HG03432 (cell line): ENCODE measurements around the gene TENM4.

Experiments
- ATAC-seq: cut with Tn5 transposase; IDR thresholded peaks from one replicate; pipeline ENCODE4 v1.9.1; 2021; ENCODE audit warnings: mild to moderate bottlenecking, moderate library complexity; ENCODE audit not compliant: unreplicated experiment

TENM4 gene

GRCh38 chr11:79189601-79190000 is 251.2 kb downstream of the TENM4 start:
- ATAC-seq = no peak

DNA sequence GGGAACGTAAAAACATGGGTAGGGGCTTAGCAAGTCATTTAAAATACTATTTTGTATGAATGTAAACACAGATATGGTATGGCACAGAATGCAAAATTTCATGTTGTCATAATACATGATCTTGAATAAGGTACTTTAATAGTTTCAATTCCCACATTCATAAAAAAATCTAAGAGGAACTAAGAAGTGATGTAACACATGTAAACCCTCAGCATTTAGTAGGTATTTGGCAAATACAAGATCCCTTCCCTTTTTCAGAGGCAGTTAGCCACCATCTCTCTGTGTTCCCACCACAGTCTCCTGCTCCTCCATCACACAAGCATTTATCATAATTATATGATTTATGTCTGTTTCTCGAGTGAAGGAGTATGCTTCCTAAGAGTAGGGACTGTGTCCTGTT is 251.8 kb downstream of the TENM4 start:
- ATAC-seq = no peak

DNA sequence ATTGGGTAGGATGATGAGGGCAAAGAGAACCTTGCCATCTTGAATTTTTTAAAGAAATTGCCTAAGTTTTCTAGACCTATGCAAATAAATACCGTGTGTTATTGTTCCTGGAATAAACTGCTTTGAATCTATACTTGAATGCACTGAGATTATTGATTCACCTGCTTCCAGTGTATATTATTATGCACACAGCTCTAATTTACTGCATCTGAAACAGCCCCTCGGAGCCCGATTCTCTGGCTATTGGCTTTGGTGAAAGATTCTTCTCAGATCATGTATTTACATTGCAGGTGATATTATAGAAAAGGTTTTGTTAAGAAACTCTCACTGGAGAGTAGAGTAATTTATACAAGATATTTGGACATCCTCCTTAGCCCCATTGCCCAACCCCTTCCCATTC is 254.2 kb downstream of the TENM4 start:
- ATAC-seq = no peak

DNA sequence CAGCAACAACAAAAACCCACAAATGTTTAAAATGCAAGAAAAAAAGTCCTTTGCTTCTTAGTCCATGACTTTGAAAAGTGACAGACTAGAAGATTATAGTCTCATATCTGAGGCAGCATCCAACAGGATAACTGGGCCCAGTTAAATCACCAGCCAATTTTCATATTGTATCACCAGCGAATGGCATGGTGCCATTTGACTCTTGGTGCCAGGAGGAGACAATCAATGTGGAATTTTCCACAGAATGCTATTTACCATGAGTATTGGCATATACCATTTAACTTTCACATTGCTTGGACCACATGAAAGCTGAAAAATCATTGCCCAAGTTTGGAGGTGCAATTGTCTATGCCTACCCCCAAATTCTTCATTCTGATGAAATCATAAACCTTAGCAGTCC is 255.5 kb downstream of the TENM4 start:
- no peak for ATAC-seq

- ATAC-seq = no peak
These were observed 256.5 kb downstream of the TENM4 start for GRCh38 chr11:79184285-79184684.

DNA sequence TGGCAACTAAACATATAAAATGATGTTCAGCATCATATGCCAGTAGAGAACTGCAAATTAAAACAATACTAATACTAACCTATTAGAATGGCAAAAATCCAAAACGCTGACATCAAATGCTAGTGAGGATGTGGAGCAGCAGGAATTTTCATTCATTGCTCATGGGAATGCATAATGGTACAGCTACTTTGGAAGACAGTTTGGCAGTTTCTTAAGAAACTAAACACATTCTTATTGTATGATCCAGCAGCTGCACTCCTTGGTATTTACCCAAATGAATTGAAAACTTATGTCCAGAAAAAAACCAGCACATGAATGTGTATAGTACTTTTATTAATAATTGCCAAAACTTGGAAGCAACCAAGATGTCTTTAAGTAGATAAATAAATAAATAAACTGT is 258.0 kb downstream of the TENM4 start:
- no peak for ATAC-seq

- no peak for ATAC-seq
These were observed 261.7 kb downstream of the TENM4 start for GRCh38 chr11:79179087-79179486.

DNA sequence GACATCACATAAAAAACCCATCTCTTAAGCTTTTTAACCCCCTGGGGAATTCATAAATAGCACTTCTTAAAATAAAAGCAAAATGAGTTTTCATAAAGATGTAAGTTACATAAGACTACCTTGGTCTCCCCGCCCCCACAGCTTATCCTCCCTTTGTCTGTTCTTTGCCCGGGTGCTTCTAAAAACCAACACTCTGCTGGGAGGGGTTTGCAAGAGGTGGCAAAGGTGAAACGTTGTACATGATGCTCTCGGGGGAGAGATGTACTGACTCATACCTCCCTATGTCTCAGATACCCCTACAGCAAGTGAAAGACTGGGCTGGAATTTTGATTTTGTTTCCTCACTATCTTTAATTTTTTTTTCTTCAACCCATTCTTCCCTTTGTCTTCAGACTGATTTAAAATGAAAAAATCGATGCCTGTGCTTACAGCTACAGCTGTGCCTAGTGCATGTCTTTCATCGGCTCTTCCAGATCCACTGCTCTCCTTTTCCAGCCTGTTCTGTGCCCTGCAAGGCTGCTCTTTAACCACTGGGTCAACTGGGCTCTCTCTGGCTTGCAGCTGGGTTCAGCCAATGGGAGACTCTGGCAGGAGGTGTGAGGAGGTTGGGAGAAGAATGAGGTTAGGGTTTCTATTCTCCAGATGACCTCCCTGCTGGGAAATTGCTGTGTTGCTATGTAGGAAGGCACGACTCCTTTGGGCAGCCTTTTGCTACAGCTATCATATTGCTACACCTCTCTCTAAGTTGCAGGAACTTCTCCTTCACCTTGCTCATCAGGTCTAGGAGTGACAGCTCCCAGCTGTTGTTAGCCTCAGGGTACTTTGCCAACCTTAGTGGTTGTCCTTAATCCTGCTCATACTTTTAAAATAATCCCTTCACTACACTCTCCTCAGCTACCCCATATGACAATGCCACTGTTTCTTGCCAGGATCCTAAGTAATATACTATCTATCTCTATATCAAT is 266.5 kb downstream of the TENM4 start:
- no peak for ATAC-seq

DNA sequence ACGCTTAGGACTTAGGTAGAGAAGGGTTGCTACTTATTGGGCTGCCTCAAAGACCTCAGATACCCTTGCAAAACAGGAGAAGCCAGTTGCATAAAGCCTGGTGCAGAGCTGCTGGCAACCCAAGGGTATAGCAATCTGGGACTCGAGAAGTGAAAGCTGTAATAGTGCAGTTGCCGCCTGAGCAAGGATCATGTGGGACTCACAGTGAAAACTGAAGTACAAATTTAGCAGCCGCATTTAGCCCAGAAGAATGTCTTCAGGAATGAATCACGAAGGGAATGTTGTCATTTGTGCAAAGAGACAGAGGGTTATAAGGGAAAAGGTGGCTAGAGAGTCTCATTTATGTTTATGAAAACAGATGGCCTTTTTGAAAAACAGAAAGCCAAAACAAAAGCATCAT is 267.2 kb downstream of the TENM4 start:
- ATAC-seq = no peak

DNA sequence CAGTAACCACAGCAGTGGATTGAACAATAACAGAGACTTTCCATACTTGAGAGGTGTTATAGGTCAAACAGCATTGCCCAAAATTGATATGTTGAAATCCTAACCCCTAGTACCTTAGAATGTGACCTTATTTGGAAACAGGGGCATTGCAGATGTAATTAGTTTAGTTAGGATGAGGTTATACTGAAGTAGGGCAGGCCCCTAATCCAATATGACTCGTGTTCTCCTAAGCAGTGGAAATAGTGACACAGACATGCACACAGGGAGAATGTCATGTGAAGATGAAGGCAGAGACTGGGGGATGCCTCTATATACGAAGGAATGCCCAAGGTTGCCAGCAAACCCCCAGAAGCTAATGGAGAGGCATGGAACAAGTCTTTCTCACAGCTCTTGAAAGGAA is 270.5 kb downstream of the TENM4 start:
- no peak for ATAC-seq

DNA sequence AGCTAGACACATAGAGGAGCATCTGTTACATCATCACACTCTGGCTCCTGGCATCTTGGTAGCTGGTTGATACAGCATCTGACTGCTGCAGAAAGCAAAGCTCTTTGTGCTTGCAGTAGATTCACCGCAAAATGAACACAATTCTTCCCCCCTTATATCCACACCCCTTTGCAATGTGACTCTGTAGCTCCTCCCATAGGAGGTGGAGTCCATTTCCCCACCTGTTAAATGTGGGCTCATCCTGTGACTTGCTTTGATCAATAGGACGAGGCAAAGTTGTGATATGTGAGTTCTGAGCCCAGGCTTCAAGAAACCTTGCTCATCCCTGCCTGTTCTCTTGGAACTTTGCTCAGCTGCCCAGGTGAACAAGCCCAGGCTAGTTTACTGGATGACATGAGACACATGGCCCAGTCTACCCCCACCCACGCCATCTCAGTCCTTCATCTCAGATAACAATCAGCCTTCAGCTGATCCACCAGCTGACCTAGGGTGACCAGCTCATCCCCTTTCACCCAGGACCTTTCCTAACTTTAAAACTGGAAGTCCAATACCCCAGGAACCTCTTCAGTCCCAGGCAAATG is 272.2 kb downstream of the TENM4 start:
- ATAC-seq = no peak

DNA sequence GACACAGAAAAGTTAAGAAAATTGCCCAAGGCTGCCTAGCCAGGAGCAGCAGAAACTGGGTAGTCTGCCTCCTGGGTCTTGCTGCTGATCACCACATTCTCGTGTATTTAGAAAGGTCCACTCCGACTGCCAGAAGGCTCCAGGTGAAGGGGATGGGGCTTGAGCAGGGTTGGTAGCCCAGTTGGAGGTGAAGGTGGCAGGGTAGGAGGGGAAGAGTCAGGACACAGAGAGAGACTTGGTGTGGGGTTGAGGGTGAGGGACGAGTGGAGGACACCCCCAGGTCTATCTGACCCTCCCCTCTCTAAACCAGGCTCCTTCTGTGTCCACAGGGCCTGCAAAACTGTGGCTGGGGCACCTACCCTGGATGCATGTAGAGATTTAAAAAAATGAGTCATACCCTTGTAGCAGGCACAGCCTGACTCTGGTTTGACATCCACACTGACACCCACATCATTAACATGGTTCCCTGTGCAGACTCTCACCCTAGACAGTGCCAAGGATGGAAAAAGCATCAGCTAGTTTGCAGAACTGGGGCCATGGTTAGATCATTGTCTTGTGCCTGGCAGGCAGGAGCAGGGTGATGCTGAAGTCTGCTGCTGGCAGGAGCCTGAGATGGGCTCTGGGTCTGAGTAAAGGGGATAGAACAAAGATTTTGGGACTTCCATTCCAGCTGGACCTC is 273.2 kb downstream of the TENM4 start:
- ATAC-seq = no peak

GRCh38 chr11:79165908-79166307 is 274.9 kb downstream of the TENM4 start:
- no peak for ATAC-seq

GRCh38 chr11:79160791-79161403 is 279.9 kb downstream of the TENM4 start:
- ATAC-seq = no peak

GRCh38 chr11:79159657-79160450 is 281.0 kb downstream of the TENM4 start:
- no peak for ATAC-seq

DNA sequence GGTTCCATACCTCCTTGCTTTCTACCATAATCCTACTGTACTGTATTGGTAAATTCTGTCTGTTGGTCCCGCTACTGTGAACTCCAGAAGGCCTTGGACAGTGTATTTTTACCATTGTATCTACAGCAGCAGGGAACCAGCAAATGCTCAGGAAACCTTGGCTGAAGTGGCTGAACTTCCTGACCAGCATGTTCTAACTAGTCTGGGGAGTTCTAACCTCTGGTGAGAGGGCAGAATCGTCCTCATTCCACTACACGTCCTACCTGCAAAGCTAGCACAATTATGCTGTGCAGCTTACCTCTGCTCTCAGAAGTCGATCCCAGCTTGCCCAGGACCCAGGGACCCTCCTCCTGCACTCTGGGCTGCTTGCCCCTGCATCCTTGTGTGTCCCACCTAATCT is 283.1 kb downstream of the TENM4 start:
- no peak for ATAC-seq

GRCh38 chr11:79156031-79156430 is 284.8 kb downstream of the TENM4 start:
- ATAC-seq = no peak

DNA sequence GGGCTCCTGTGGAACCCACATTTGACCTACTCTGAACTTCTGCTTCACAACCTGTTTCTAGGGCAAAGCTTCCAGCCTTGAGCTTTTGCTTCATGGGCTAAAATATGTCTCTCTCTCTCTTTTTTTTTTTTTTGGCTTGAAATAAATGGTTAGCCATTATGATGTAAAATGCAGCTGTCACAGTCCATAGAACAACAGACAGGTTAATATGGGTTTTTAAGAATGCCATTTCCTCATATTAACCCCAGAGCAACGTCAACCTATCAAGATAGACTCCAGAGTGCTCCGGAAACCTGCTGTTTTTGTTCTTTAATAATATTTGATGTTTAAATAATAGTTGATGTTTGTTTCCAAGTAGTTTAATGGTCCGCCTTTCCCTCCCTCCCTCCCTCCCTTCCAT is 285.6 kb downstream of the TENM4 start:
- no peak for ATAC-seq

DNA sequence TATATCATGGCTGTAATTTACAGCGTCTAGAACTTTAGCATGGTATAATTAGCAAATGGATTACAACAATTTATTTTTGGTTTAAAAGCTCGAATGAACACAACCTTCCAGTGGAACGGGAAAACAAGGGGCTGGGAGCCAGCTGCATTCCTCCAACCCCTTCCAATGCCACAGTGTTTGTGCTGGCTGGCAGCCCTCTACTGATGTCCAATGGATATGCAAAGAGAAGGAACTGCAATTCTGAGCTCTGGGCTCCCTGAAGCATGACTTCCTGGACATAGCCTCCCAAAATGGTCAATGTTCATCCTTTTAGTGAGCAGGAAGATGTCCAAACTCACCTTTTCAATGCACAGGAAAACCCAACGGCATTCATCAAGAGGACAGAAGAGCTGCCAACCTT is 288.3 kb downstream of the TENM4 start:
- ATAC-seq = no peak

DNA sequence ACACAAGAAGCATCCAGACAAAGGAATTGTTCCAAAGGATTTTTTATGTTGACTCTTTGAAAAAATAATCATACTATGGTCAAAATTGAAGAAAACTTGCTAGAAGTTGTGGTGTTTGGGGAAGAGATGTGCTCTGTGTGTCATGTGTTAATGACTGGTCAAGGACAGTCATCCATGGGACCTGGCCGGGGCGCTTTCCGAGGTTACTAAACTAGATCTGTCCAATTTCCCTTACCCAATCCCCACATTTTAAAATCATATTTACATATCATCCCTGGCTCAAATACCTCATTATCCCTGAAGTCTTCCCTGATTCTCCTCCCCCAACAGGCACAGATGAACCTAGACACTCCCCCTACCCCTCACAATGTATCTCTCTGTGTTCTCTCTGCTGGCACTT is 289.4 kb downstream of the TENM4 start:
- ATAC-seq = no peak

DNA sequence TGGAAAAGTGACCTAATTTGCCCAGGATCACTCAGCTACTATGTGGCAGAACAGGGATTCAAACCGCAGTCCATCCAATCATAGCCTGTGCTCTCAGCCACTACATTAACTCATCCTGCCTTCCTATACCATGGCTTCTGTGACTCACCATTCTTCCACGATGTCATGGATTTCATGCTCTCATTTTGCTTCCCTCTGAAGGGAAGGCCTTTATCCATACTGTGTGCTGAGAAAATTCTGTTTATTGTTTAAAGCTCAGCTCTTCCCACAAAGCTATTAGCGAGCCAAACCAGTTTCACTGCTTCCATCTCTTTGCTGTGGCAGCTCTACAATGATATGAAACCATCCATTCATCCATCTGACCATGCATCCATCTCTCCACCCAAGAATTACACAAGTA is 289.9 kb downstream of the TENM4 start:
- ATAC-seq = no peak
